ENCODE measurements around the gene RYK. TPM values are rescaled to one million over a fixed set of nuclear protein-coding genes. Genes with fewer than 3 reads are reported as not detected.
"Not testable (repeated sequence)": the region's sequence is repeated elsewhere in the genome, so short reads cannot be mapped to it uniquely, and the experiment has no call there.

Gene RYK
- total RNA-seq, 2 donors from 2014 or later = 50.9 to 74.1 TPM

DNA sequence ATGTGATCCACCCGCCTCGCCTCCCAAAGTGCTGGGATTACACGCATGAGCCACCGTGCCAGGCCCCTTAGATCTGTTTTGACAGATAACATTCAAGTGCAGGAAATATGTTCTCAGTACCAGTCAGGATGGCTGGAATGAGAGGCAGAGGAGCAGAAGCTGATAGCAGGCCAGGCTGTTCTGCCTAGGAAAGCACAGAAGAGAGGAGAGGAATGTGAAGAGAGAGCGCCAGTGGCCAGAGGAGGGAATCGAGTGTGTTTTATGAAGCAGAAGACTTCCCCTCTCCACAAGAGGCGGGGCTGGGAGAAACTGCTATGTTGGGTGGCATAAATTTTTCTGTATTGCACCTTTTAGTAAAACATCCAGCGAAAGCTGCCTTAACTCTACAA, 32.0 kb upstream of the RYK start:
- TF ChIP-seq, protein P1, sequence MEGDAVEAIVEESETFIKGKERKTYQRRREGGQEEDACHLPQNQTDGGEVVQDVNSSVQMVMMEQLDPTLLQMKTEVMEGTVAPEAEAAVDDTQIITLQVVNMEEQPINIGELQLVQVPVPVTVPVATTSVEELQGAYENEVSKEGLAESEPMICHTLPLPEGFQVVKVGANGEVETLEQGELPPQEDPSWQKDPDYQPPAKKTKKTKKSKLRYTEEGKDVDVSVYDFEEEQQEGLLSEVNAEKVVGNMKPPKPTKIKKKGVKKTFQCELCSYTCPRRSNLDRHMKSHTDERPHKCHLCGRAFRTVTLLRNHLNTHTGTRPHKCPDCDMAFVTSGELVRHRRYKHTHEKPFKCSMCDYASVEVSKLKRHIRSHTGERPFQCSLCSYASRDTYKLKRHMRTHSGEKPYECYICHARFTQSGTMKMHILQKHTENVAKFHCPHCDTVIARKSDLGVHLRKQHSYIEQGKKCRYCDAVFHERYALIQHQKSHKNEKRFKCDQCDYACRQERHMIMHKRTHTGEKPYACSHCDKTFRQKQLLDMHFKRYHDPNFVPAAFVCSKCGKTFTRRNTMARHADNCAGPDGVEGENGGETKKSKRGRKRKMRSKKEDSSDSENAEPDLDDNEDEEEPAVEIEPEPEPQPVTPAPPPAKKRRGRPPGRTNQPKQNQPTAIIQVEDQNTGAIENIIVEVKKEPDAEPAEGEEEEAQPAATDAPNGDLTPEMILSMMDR (IDR thresholded peaks at IDR 0.05) = no peak
- DNase-seq (ENCODE audit: low spot score) (no peak), ATAC-seq (ENCODE audit: insufficient number of reproducible peaks, low FRiP score, low read depth) (no peak)
- Histone ChIP-seq H3K4me1 (ENCODE audit: control insufficient read depth in 1 of 2, low read depth in 2 of 2) (no peaks in the 10 kb centered on the region), H3K36me3 (no peaks in the 10 kb centered on the region), H3K9me3 (no peaks in the 10 kb centered on the region), H3K27me3 (replicated peaks; ENCODE audit: insufficient read depth) (no peaks in the 10 kb centered on the region), H3K27ac (no peak overlapping the region), H3K4me3 (no peak overlapping the region)

DNA sequence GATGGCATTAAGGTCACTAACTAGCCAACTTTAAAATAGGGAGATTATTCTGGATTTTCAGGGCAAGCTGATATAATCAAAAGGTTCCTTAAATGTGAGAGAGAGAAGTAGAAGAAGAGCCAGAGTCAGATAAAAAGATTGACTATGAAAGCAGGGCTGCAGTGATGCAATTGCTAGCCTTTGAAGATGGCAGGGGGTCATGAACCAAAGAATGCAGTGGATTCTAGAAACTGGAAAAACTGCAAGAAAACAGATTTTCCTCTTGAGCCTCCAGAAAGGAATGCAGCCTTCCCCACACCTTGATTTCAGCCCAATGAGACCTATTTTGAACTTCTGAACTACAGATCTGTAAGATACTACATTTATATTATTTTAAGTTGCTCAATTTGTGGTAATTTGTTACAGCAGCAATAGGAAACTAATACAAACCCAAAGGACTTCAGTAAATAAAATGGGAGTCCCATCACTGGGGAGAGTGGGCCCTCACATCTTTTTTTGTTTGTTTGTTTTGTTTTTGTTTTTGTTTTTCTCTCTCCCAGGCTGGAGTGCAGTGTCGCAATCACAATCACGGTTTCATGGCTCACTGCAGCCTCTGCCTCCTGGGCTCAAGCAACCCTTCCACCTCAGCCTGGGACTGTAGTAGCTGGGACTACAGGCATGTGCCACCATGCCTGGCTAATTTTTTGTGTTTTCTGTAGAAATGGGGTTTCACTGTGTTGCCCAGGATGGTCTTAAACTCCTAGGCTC, 31.4 kb upstream of the RYK start:
- TF ChIP-seq, protein P1 (IDR thresholded peaks at IDR 0.05) = no peak
- no peak overlapping the region for H3K4me3 ChIP-seq
- no peak for ATAC-seq (ENCODE audit: insufficient number of reproducible peaks, low FRiP score, low read depth)

GRCh38 chr3:134279466-134279865, 28.8 kb upstream of the RYK start:
- no peak overlapping the region for H3K4me3 ChIP-seq
- H3K27me3 ChIP-seq (replicated peaks; ENCODE audit: insufficient read depth) = no peaks in the 10 kb centered on the region
- ATAC-seq (ENCODE audit: insufficient number of reproducible peaks, low FRiP score, low read depth) (no peak), DNase-seq (ENCODE audit: low spot score) (no peak)
- no peak overlapping the region for H3K27ac ChIP-seq
- no peaks in the 10 kb centered on the region for H3K9me3 ChIP-seq
- no peaks in the 10 kb centered on the region for H3K4me1 ChIP-seq (ENCODE audit: control insufficient read depth in 1 of 2, low read depth in 2 of 2)
- no peaks in the 10 kb centered on the region for H3K36me3 ChIP-seq
- TF ChIP-seq, protein P1 (IDR thresholded peaks at IDR 0.05) = no peak

More for the DNA sequence above, 31.4 kb upstream of the RYK start:
- H3K27ac ChIP-seq = no peak overlapping the region
- no peak for DNase-seq (ENCODE audit: low spot score)
- H3K4me1 ChIP-seq (ENCODE audit: control insufficient read depth in 1 of 2, low read depth in 2 of 2) = no peaks in the 10 kb centered on the region
- H3K9me3 ChIP-seq = no peaks in the 10 kb centered on the region
- H3K36me3 ChIP-seq = no peaks in the 10 kb centered on the region
- H3K27me3 ChIP-seq (replicated peaks; ENCODE audit: insufficient read depth) = no peaks in the 10 kb centered on the region

DNA sequence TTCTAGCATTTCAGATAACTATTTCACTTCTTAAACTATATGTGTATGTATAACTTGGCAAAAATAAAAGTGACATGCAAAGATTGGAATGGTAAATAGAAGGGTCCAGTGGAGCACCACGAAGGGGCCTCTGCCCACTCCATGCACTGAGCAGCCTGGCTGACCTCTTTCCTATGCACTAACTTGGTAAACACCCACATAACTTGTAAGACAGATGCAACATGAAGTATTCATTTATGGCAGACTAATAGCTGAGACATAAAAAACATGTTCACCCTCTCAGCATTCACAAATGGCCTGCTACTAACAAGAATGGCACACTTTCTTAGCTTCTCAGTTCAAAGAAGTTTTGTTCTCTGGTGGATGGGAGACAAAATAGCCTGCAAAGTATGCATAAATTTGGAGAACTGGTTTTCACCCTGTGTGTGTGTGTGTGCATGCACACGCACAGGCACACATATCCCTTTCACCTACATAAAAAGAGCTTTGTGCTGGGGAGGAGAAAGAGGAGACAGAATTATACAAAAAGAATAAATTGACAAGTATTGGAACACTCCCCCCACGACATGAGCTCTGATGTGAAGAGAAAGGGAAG, 26.5 kb upstream of the RYK start:
- no peak overlapping the region for H3K4me3 ChIP-seq
- H3K27me3 ChIP-seq (replicated peaks; ENCODE audit: insufficient read depth) = no peaks in the 10 kb centered on the region
- TF ChIP-seq, protein P1 (IDR thresholded peaks at IDR 0.05) = no peak
- no peak for ATAC-seq (ENCODE audit: insufficient number of reproducible peaks, low FRiP score, low read depth)
- H3K9me3 ChIP-seq = no peaks in the 10 kb centered on the region
- H3K36me3 ChIP-seq = no peaks in the 10 kb centered on the region
- H3K4me1 ChIP-seq (ENCODE audit: control insufficient read depth in 1 of 2, low read depth in 2 of 2) = no peaks in the 10 kb centered on the region
- no peak overlapping the region for H3K27ac ChIP-seq
- no peak for DNase-seq (ENCODE audit: low spot score)

DNA sequence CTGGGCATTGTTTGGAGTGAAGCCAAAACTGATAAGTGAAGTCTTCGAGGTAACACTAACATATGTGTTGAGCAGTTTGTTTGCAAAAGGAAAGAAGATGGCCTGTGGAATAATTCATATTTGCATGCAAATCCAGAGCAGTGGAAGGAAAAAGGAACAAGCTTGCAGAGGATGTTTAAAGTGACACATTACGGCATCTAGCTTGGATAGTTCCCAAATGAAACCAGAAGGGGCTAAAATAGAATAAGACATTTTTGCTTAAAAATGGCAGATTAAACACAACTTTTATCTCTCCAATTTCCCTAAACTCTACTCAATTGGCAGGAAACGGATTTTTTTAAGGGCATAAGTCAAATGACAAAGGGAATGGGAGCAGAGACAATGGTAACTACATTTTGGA, 25.4 kb upstream of the RYK start:
- TF ChIP-seq, protein P1 (IDR thresholded peaks at IDR 0.05) = no peak
- Histone ChIP-seq H3K27ac (no peak overlapping the region), H3K36me3 (no peaks in the 10 kb centered on the region), H3K9me3 (no peaks in the 10 kb centered on the region), H3K4me3 (no peak overlapping the region), H3K4me1 (ENCODE audit: control insufficient read depth in 1 of 2, low read depth in 2 of 2) (no peaks in the 10 kb centered on the region), H3K27me3 (replicated peaks; ENCODE audit: insufficient read depth) (no peaks in the 10 kb centered on the region)
- ATAC-seq (ENCODE audit: insufficient number of reproducible peaks, low FRiP score, low read depth) (no peak), DNase-seq (ENCODE audit: low spot score) (no peak)

DNA sequence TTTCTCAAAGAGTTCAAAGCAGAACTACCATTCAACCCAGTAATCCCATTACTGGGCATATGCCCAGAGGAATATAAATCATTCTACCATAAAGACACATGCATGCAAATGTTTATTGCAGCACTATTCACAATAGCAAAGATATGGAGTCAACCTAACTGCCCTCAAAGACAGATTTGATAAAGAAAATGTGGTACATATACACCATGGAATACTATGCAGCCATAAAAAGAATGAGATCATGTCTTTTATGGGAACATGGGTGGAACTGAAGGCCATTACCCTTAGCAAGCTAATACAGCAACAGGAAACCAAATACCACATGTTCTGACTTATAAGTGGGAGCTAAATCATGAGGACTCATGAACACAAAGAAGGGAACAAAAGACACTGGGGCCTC, 24.5 kb upstream of the RYK start:
- H3K36me3 ChIP-seq; H3K4me3 ChIP-seq; ATAC-seq (ENCODE audit: insufficient number of reproducible peaks, low FRiP score, low read depth); H3K4me1 ChIP-seq (ENCODE audit: control insufficient read depth in 1 of 2, low read depth in 2 of 2); DNase-seq (ENCODE audit: low spot score); H3K9me3 ChIP-seq; H3K27me3 ChIP-seq (replicated peaks; ENCODE audit: insufficient read depth); H3K27ac ChIP-seq: not testable (repeated sequence)

Measured in thoracic aorta (tissue), 2 donors.